Measurements from ENCODE around the gene NDE1. TPM values are rescaled to one million over a fixed set of nuclear protein-coding genes. Genes with fewer than 3 reads are reported as not detected.

NDE1 gene
- total and polyA plus RNA-seq, 2 experiments from 2014 or later: 10.3 to 11.8 TPM

DNA sequence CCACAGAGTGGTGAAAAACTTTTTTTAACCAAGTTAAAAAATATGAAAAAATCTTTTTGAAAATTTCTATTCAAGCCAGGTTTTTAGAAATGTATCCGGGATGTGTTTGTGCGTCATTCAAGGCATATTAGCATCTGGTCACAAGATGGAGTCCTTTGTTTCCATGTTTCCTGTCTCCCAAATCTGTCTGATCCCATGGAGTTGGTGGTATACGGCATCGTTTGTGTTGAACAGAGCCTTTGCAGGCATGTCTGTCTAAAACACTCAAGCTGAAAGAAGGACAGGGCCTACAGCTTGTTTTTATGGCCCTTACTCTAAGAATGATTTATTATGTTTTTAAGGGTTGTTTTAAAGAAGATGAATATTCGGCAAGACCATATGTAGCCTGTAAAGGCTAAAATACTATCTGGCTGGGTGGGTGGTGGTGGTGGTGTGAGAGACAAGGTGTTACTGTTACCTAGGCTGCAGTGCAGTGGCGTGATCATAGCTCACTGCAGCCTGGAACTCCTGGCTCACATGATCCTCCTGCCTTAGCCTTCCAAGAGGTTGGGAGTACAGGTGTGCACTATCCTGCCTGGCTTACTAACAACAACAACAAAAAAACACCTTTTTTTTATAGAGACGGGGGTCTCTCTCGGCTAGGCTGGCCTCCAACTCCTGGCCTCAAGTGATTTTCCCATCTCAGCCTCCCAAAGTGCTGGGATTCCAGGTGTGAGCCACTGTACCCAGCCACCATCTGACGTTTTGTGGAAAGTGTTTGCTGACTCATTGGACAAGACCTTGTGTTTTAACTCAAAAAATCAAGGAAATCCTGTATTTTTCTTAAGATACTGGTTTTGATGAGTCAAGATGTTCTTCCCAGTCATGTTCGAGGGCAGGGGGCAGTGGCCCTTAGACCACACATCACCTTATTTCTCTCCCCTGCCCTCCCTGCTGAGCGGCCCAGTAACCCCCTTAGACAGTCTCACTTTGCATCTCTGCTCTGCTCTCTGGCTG lies 52.2 kb downstream of the NDE1 start:
- H3K27ac ChIP-seq: no peak overlapping the region
- no peak overlapping the region for H3K4me2 ChIP-seq
- TF ChIP-seq CTCF (IDR thresholded peaks at IDR 0.05; ENCODE audit: poor library complexity) (no peak), EZH2 (IDR thresholded peaks at IDR 0.05; ENCODE audit: borderline replicate concordance) (no peak), EZH2phosphoT487 (IDR thresholded peaks at IDR 0.05; ENCODE audit: low read depth, severe bottlenecking, unreplicated experiment) (no peak)
- no peaks in the 10 kb centered on the region for H3K9me3 ChIP-seq (ENCODE audit: low read depth)
- no peaks in the 10 kb centered on the region for H3K36me3 ChIP-seq (replicated peaks; ENCODE audit: insufficient read depth, low read depth)
- DNase-seq (ENCODE audit: low spot score): no peak
- no peaks in the 10 kb centered on the region for H3K27me3 ChIP-seq
- no peaks in the 10 kb centered on the region for H3K9me2 ChIP-seq (replicated peaks; ENCODE audit: insufficient read depth)
- H3K4me1 ChIP-seq (ENCODE audit: insufficient read depth): no peaks in the 10 kb centered on the region
- H4K20me1 ChIP-seq (ENCODE audit: insufficient read depth, poor library complexity, severe bottlenecking): no peaks in the 10 kb centered on the region
- H2AFZ ChIP-seq: no peak overlapping the region
- WGBS (ENCODE audit: low lambda C conversion rate, missing lambda C conversion rate): 89% methylated on average over 11 of the region's 11 CpGs
- H3K79me2 ChIP-seq: no peaks in the 10 kb centered on the region
- no peak overlapping the region for H3K4me3 ChIP-seq

- DNase-seq (ENCODE audit: low spot score): no peak
- no peak overlapping the region for H3K27ac ChIP-seq
- no peak overlapping the region for H2AFZ ChIP-seq
- no peaks in the 10 kb centered on the region for H3K9me2 ChIP-seq (replicated peaks; ENCODE audit: insufficient read depth)
- TF ChIP-seq EZH2phosphoT487 (IDR thresholded peaks at IDR 0.05; ENCODE audit: low read depth, severe bottlenecking, unreplicated experiment): no peak
- no peak for TF ChIP-seq CTCF (IDR thresholded peaks at IDR 0.05; ENCODE audit: poor library complexity)
- no peak for TF ChIP-seq EZH2 (IDR thresholded peaks at IDR 0.05; ENCODE audit: borderline replicate concordance)
- no peak overlapping the region for H3K4me3 ChIP-seq
- no peaks in the 10 kb centered on the region for H3K79me2 ChIP-seq
- no peaks in the 10 kb centered on the region for H3K9me3 ChIP-seq (ENCODE audit: low read depth)
- WGBS (ENCODE audit: low lambda C conversion rate, missing lambda C conversion rate): 93% methylated on average over 14 of the region's 14 CpGs
- no peaks in the 10 kb centered on the region for H3K4me1 ChIP-seq (ENCODE audit: insufficient read depth)
- H3K36me3 ChIP-seq (replicated peaks; ENCODE audit: insufficient read depth, low read depth): no peaks in the 10 kb centered on the region
- H3K4me2 ChIP-seq: no peak overlapping the region
- no peaks in the 10 kb centered on the region for H3K27me3 ChIP-seq
- no peaks in the 10 kb centered on the region for H4K20me1 ChIP-seq (ENCODE audit: insufficient read depth, poor library complexity, severe bottlenecking)
Measured at GRCh38 chr16:15703029-15703736, 53.1 kb downstream of the NDE1 start.

DNA sequence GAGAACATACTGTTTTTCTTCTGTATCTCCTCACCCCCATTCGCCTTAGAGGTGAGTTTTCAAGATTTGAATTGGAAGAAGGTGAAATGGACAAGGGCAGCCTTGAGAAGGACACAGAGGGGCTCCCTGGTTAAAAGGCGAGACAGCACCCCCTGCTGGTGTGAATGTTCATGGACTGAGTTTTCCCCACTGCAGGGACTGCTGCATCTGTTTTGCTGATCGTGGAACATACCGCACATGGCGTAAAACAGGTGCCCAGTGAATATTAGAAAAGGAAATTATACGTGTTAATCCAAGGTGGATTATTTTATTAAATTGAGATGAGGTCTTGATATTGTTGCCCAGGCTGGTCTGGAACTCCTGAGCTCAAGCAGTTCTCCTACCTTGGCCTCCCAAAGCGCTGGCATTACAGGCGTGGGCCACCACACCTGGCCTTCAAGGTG lies 54.5 kb downstream of the NDE1 start:
- DNase-seq (ENCODE audit: low spot score): peak; percentile 81
- H3K36me3 ChIP-seq (replicated peaks; ENCODE audit: insufficient read depth, low read depth): no peaks in the 10 kb centered on the region

More for the DNA sequence above, 54.5 kb downstream of the NDE1 start:
- Histone ChIP-seq H3K27me3 (no peaks in the 10 kb centered on the region), H3K27ac (no peak overlapping the region), H3K4me3 (no peak overlapping the region), H3K9me2 (replicated peaks; ENCODE audit: insufficient read depth) (no peaks in the 10 kb centered on the region), H3K4me1 (ENCODE audit: insufficient read depth) (no peaks in the 10 kb centered on the region), H4K20me1 (ENCODE audit: insufficient read depth, poor library complexity, severe bottlenecking) (no peaks in the 10 kb centered on the region), H3K79me2 (no peaks in the 10 kb centered on the region), H3K4me2 (no peak overlapping the region), H3K9me3 (ENCODE audit: low read depth) (no peaks in the 10 kb centered on the region), H2AFZ (no peak overlapping the region)
- 69% methylated on average over 8 of the region's 8 CpGs for WGBS (ENCODE audit: low lambda C conversion rate, missing lambda C conversion rate)
- TF ChIP-seq EZH2phosphoT487 (IDR thresholded peaks at IDR 0.05; ENCODE audit: low read depth, severe bottlenecking, unreplicated experiment) (no peak), CTCF (IDR thresholded peaks at IDR 0.05; ENCODE audit: poor library complexity) (peak; percentile 71)

Data from hepatocyte (in vitro differentiated cells).